Panc1 (cell line): Measurements from ENCODE around the gene PLCH1.

Experiments used
- CTCF ChIP-seq: fragments of 450-650 bp; IDR thresholded peaks from 2 replicates; pipeline ENCODE4 v1.5.1; 2017; ENCODE audit warnings: mild to moderate bottlenecking
- POLR2AphosphoS5 ChIP-seq: IDR thresholded peaks from 2 replicates; pipeline ENCODE4 v1.6.1; 2012; ENCODE audit warnings: mild to moderate bottlenecking, low read depth, low read length, moderate library complexity
- REST ChIP-seq, 2 experiments: IDR thresholded peaks; 2 replicates each; pipeline ENCODE4 v1.6.1; 2011 to 2012; ENCODE audit warnings: low read depth in 2 of 2, control low read depth in 1 of 2, low read length in 1 of 2, mild to moderate bottlenecking in 1 of 2, moderate library complexity in 1 of 2; ENCODE audit not compliant: insufficient read depth in 1 of 2

- TF ChIP-seq POLR2AphosphoS5 (no peak), CTCF (no peak), REST (IDR thresholded peaks at IDR 0.05; ENCODE audit: insufficient read depth in 1 of 2, low read depth in 2 of 2, low read length in 1 of 2) (no peak)
Observed at GRCh38 chr3:155658006-155658405, 86.9 kb downstream of the PLCH1 start.
